Naive thymus-derived CD4-positive, alpha-beta T cell (primary cell): ENCODE data around the gene RHBDD2. TPM values are rescaled to one million over a fixed set of nuclear protein-coding genes. Genes with fewer than 3 reads are reported as not detected.
"Not testable (repeated sequence)": the region's sequence is repeated elsewhere in the genome, so short reads cannot be mapped to it uniquely, and the experiment has no call there.

Source experiments
- ATAC-seq: fragments of 150-1000 bp; cut with Tn5 transposase; 2 replicates; pipeline ENCODE4 v1.10.0; 2021; ENCODE audit warnings: mild to moderate bottlenecking, moderate library complexity
- CTCF ChIA-PET: fragments of 350-600 bp; sonication (Branson Sonifier 250); formaldehyde crosslinking; loops from one replicate; lab custom pipeline; 2021; ENCODE audit warnings: antibody characterized with exemption; lab: Charles Lee
- POLR2A ChIA-PET: fragments of 350-600 bp; sonication (Branson Sonifier 250); formaldehyde crosslinking; loops from one replicate; lab custom pipeline; 2021; ENCODE audit warnings: antibody characterized with exemption, inconsistent platforms; lab: Charles Lee
- DNase-seq, 9 donors: peaks; one replicate each; pipeline versions ENCODE4 v3.0.0 to v3.0.0-alpha.2; 2020 to 2022; ENCODE audit warnings: mixed read lengths in 1 of 9
- H3K27ac ChIP-seq: one replicate; pipeline ENCODE4 v1.7.0; 2013; ENCODE audit warnings: mild to moderate bottlenecking, low read depth, low read length, moderate library complexity
- H3K27me3 ChIP-seq, 2 donors: one replicate each; pipeline ENCODE4 v1.7.0; 2013; ENCODE audit warnings: low read length in 2 of 2, mild to moderate bottlenecking in 2 of 2, moderate library complexity in 2 of 2; ENCODE audit not compliant: control insufficient read depth in 2 of 2, insufficient read depth in 2 of 2
- H3K36me3 ChIP-seq, 3 experiments: 1 replicate in 2 of 3; 2 replicates in 1 of 3; pipeline ENCODE4 v1.7.0; 2013; ENCODE audit warnings: low read length in 3 of 3, mild to moderate bottlenecking in 3 of 3, moderate library complexity in 1 of 3; ENCODE audit not compliant: insufficient read depth in 3 of 3, control insufficient read depth in 2 of 3
- H3K4me1 ChIP-seq, 2 donors: one replicate each; pipeline ENCODE4 v1.7.0; 2013; ENCODE audit warnings: low read length in 2 of 2, mild to moderate bottlenecking in 2 of 2, moderate library complexity in 1 of 2; ENCODE audit not compliant: control insufficient read depth in 2 of 2, insufficient read depth in 2 of 2
- H3K4me3 ChIP-seq: 2 replicates; pipeline ENCODE4 v1.7.0; 2013; ENCODE audit warnings: mild to moderate bottlenecking, low read length
- H3K9me3 ChIP-seq, 3 experiments: 1 replicate in 2 of 3; 2 replicates in 1 of 3; pipeline ENCODE4 v1.7.0; 2013; ENCODE audit warnings: low read length in 3 of 3; ENCODE audit not compliant: control insufficient read depth in 2 of 3
- H3K27ac Mint-ChIP-seq, 9 donors: one replicate each; pipeline ENCODE4 v1.8.0; 2020 to 2022; ENCODE audit warnings: mixed read lengths in 9 of 9, mild to moderate bottlenecking in 8 of 9, moderate library complexity in 5 of 9, inconsistent platforms in 2 of 9
- H3K27me3 Mint-ChIP-seq, 5 donors: one replicate each; pipeline ENCODE4 v1.8.0; 2021 to 2022; ENCODE audit warnings: mixed read lengths in 5 of 5, mild to moderate bottlenecking in 1 of 5
- H3K36me3 Mint-ChIP-seq, 5 donors: one replicate each; pipeline ENCODE4 v1.8.0; 2020 to 2022; ENCODE audit warnings: mixed read lengths in 5 of 5, mild to moderate bottlenecking in 3 of 5, inconsistent platforms in 1 of 5
- H3K4me1 Mint-ChIP-seq, 7 donors: one replicate each; pipeline ENCODE4 v1.8.0; 2020 to 2022; ENCODE audit warnings: mixed read lengths in 7 of 7, mild to moderate bottlenecking in 3 of 7, inconsistent platforms in 1 of 7
- H3K4me3 Mint-ChIP-seq, 10 donors: one replicate each; pipeline ENCODE4 v1.8.0; 2020 to 2022; ENCODE audit warnings: mild to moderate bottlenecking in 10 of 10, mixed read lengths in 10 of 10, moderate library complexity in 6 of 10, inconsistent platforms in 2 of 10
- H3K9me3 Mint-ChIP-seq, 11 donors: one replicate each; pipeline ENCODE4 v1.8.0; 2020 to 2022; ENCODE audit warnings: mixed read lengths in 11 of 11, mild to moderate bottlenecking in 4 of 11, inconsistent platforms in 1 of 11, moderate library complexity in 1 of 11
- intact Hi-C, 2 donors: fragments of 100-400 bp; cut with micrococcal nuclease; formaldehyde crosslinking; loops; one replicate each; pipeline ENCODE4 v1.15.1; 2023
- polyA plus RNA-seq, 2 donors: library from polyadenylated mRNA; unstranded; fragments of 300-500 nt; fragmentation: Illumina TruSeq; gene quantifications; one replicate each; pipeline ENCODE4 v1.2.3, GENCODE V29; 2021
- total RNA-seq, 6 experiments: library from RNA in 5 of 6; stranded (reverse) in 5 of 6; gene quantifications; 1 replicate in 5 of 6; 2 replicates in 1 of 6; pipeline ENCODE4 v1.2.3 and lab custom pipeline; 2021 to 2026

Gene RHBDD2
- total and polyA plus RNA-seq, 7 experiments from 2014 or later, result 36.2 to 124 (median 73.6) TPM

- DNase-seq, H3K4me3 Mint-ChIP-seq, H3K27me3 ChIP-seq, H3K9me3 ChIP-seq, H3K27me3 Mint-ChIP-seq, H3K4me3 ChIP-seq, H3K27ac ChIP-seq, ATAC-seq, H3K9me3 Mint-ChIP-seq, intact Hi-C loops, POLR2A ChIA-PET: not testable (repeated sequence)
- CTCF ChIA-PET, result interaction anchor here (0.6 kb wide), 1 partner anchor 56 kb away, joined by 3 read pairs; no protein-coding TSS in a partner anchor
- H3K36me3 Mint-ChIP-seq, result peaks cover 6 to 36% (median 16%) of the 10 kb centered on the region in 5 donors
- Histone ChIP-seq H3K4me1 (peaks cover 12 to 15% of the 10 kb centered on the region in 2 donors), H3K36me3 (peaks cover 16 to 69% (median 28%) of the 10 kb centered on the region in 3 experiments)
- peaks cover 21 to 39% (median 27%) of the 10 kb centered on the region in 7 donors for H3K4me1 Mint-ChIP-seq
- peak overlapping the region in 2 of 9 donors; percentile 16 to 28 for H3K27ac Mint-ChIP-seq
Observed at GRCh38 chr7:75883265-75883824, 4.5 kb downstream of the RHBDD2 start.

- ChIA-PET CTCF (interaction anchor here (0.7 kb wide), 1 partner anchor 16 kb away, joined by 3 read pairs; no protein-coding TSS in a partner anchor), POLR2A (interaction anchor here (0.7 kb wide), 1 partner anchor 40 kb away, joined by 3 read pairs; no protein-coding TSS in a partner anchor)
- Mint-ChIP-seq H3K27ac (no peak overlapping the region), H3K4me1 (peaks cover 16 to 35% (median 26%) of the 10 kb centered on the region in 7 donors), H3K9me3 (peaks cover 0 to 2% (median 0%) of the 10 kb centered on the region in 11 donors), H3K4me3 (no peak overlapping the region), H3K27me3 (no peaks in the 10 kb centered on the region), H3K36me3 (peaks cover 6 to 41% (median 13%) of the 10 kb centered on the region in 5 donors)
- Histone ChIP-seq H3K27me3 (no peaks in the 10 kb centered on the region), H3K36me3 (peaks cover 16 to 76% (median 29%) of the 10 kb centered on the region in 3 experiments), H3K4me3 (no peak overlapping the region), H3K27ac (no peak overlapping the region), H3K9me3 (no peaks in the 10 kb centered on the region), H3K4me1 (peaks cover 10 to 11% of the 10 kb centered on the region in 2 donors)
- no peak for DNase-seq
- no peak for ATAC-seq
- intact Hi-C loops, result no loop called here
Observed at GRCh38 chr7:75884476-75884875, 5.6 kb downstream of the RHBDD2 start.

GRCh38 chr7:75885036-75885435 is 6.2 kb downstream of the RHBDD2 start:
- Mint-ChIP-seq H3K27ac (no peak overlapping the region), H3K4me1 (peaks cover 11 to 30% (median 20%) of the 10 kb centered on the region in 7 donors), H3K36me3 (peaks cover 6 to 41% (median 10%) of the 10 kb centered on the region in 5 donors), H3K27me3 (no peaks in the 10 kb centered on the region), H3K9me3 (no peaks in the 10 kb centered on the region), H3K4me3 (no peak overlapping the region)
- Histone ChIP-seq H3K27me3 (no peaks in the 10 kb centered on the region), H3K4me1 (peaks cover 8 to 9% of the 10 kb centered on the region in 2 donors), H3K9me3 (no peaks in the 10 kb centered on the region), H3K27ac (no peak overlapping the region), H3K36me3 (peaks cover 16 to 80% (median 29%) of the 10 kb centered on the region in 3 experiments), H3K4me3 (no peak overlapping the region)
- ChIA-PET CTCF (interaction anchor here (0.7 kb wide), 1 partner anchor 16 kb away, joined by 3 read pairs; no protein-coding TSS in a partner anchor), POLR2A (interaction anchor here (0.7 to 1.9 kb wide), 2 partner anchors 29 to 40 kb away, joined by 3 to 7 read pairs; no protein-coding TSS in a partner anchor)
- intact Hi-C loops, result no loop called here
- ATAC-seq (no peak), DNase-seq (no peak)

GRCh38 chr7:75887669-75888369 is 9.0 kb downstream of the RHBDD2 start:
- no peak overlapping the region for H3K4me3 Mint-ChIP-seq
- no peaks in the 10 kb centered on the region for H3K9me3 ChIP-seq
- ATAC-seq (peak; percentile 6), DNase-seq (no peak)
- H3K27ac Mint-ChIP-seq, result peak overlapping the region in 1 of 9 donors; percentile 56
- H3K36me3 Mint-ChIP-seq, result peaks cover 0 to 25% (median 6%) of the 10 kb centered on the region in 5 donors
- H3K4me3 ChIP-seq, result no peak overlapping the region
- intact Hi-C loops, result no loop called here
- H3K27me3 ChIP-seq, result no peaks in the 10 kb centered on the region
- H3K27ac ChIP-seq, result no peak overlapping the region
- H3K4me1 ChIP-seq, result no peaks in the 10 kb centered on the region
- H3K27me3 Mint-ChIP-seq, result no peaks in the 10 kb centered on the region
- POLR2A ChIA-PET, result interaction anchor here (2.2 kb wide), 1 partner anchor 9 kb away, joined by 4 read pairs; the partner anchor contains the start of gene RHBDD2
- CTCF ChIA-PET, result no interaction called here
- peaks cover 0 to 6% (median 4%) of the 10 kb centered on the region in 7 donors for H3K4me1 Mint-ChIP-seq
- no peaks in the 10 kb centered on the region for H3K9me3 Mint-ChIP-seq
- peaks cover 1 to 63% (median 20%) of the 10 kb centered on the region in 3 experiments for H3K36me3 ChIP-seq

GRCh38 chr7:75888464-75889222 is 9.8 kb downstream of the RHBDD2 start:
- DNase-seq (no peak), ATAC-seq (peak; percentile 16)
- Histone ChIP-seq H3K9me3 (no peaks in the 10 kb centered on the region), H3K27ac (no peak overlapping the region), H3K27me3 (no peaks in the 10 kb centered on the region), H3K36me3 (peaks cover 0 to 55% (median 15%) of the 10 kb centered on the region in 3 experiments), H3K4me3 (no peak overlapping the region), H3K4me1 (no peaks in the 10 kb centered on the region)
- Mint-ChIP-seq H3K4me1 (peaks cover 0 to 5% (median 3%) of the 10 kb centered on the region in 7 donors), H3K9me3 (no peaks in the 10 kb centered on the region), H3K4me3 (peak overlapping the region in 1 of 10 donors; percentile 0), H3K36me3 (peaks cover 0 to 23% (median 6%) of the 10 kb centered on the region in 5 donors), H3K27ac (peak overlapping the region in 4 of 9 donors; percentile 23 to 70 (median 48)), H3K27me3 (no peaks in the 10 kb centered on the region)
- ChIA-PET CTCF (no interaction called here), POLR2A (interaction anchor here (2.2 kb wide), 1 partner anchor 10 kb away, joined by 4 read pairs; the partner anchor contains the start of gene RHBDD2)
- intact Hi-C loops, result no loop called here

- intact Hi-C loops, result no loop called here
- CTCF ChIA-PET, result no interaction called here
- Histone ChIP-seq H3K4me1 (no peaks in the 10 kb centered on the region), H3K9me3 (no peaks in the 10 kb centered on the region), H3K27me3 (no peaks in the 10 kb centered on the region), H3K4me3 (no peak overlapping the region), H3K36me3 (peaks cover 0 to 50% (median 9%) of the 10 kb centered on the region in 3 experiments), H3K27ac (no peak overlapping the region)
- DNase-seq (no peak), ATAC-seq (peak; percentile 3)
- Mint-ChIP-seq H3K9me3 (no peaks in the 10 kb centered on the region), H3K27me3 (no peaks in the 10 kb centered on the region), H3K4me1 (peaks cover 0 to 5% (median 3%) of the 10 kb centered on the region in 7 donors), H3K4me3 (no peak overlapping the region), H3K27ac (peak overlapping the region in 2 of 9 donors; percentile 23 to 38), H3K36me3 (peaks cover 0 to 21% (median 3%) of the 10 kb centered on the region in 5 donors)
- POLR2A ChIA-PET, result no interaction called here
Observed at GRCh38 chr7:75889223-75889825, 10.5 kb downstream of the RHBDD2 start.
